ENCODE measurements around the gene ZNF37A.

- TF ChIP-seq CTCF (IDR thresholded peaks at IDR 0.05) = no peak
- no peak for TF ChIP-seq POLR2A (IDR thresholded peaks at IDR 0.05)
Observed at GRCh38 chr10:38157270-38157685, 63.1 kb downstream of the ZNF37A start.
